PC-3 (cell line): Measurements from ENCODE around the gene ADD1.

Experiments
- EZH2 ChIP-seq: fragments of 300-600 bp; sonication (generic); IDR thresholded peaks from one replicate; pipeline ENCODE4 v1.6.1; 2017; ENCODE audit warnings: antibody characterized with exemption, mild to moderate bottlenecking, low read length; ENCODE audit not compliant: unreplicated experiment
- EZH2phosphoT487 ChIP-seq: fragments of 300-600 bp; sonication (generic); IDR thresholded peaks from 2 replicates; pipeline ENCODE4 v1.6.1; 2018; ENCODE audit warnings: mild to moderate bottlenecking, antibody characterized with exemption, low read length, borderline replicate concordance
- TF ChIP-seq, protein P1 (sequence below): fragments of 300-600 bp; sonication (generic); conservative IDR thresholded peaks from 2 replicates; pipeline ENCODE4 v1.5.1; 2017; ENCODE audit warnings: antibody characterized with exemption, low read depth, mild to moderate bottlenecking, low read length

DNA sequence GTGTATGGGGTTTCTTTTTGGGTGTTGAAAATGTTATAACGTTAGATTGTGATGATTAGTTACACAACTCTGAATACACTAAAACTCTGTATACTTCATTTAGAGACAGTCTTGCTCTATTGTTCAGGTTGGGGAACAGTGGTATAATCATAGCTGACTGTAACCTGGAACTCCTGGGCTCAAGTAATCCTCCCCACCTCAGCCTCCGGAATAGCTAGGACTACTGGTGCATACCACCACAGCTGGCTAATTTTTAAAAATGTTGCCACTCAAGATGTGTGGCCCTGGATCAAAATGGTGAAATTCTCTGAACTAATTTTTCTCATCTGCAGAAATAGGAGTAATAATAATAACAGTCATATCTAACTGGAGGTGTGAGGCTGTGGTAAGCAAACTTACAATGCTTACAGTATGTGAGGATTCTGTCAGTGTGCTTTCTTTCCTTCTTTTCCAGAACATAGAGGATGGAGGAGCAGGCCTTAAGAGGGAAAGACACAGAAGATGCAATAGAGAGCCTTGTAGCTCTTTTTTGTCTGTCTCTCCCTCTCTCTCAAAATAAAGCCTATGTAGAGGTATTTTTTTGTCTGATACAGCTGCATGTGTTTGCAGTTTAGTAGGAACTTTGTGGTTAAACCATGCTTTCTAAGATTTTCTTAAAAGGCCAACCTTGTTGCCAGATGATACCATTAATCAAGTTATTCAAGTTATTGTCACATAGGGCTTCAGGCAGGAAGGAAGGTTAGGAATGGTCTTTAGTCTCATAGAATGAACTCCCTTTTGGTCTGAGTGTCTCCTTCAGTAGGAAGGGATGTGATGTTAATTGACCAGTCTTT, 7.5 kb downstream of the ADD1 start:
- TF ChIP-seq EZH2 (no peak), EZH2phosphoT487 (no peak)
- TF ChIP-seq, protein P1, sequence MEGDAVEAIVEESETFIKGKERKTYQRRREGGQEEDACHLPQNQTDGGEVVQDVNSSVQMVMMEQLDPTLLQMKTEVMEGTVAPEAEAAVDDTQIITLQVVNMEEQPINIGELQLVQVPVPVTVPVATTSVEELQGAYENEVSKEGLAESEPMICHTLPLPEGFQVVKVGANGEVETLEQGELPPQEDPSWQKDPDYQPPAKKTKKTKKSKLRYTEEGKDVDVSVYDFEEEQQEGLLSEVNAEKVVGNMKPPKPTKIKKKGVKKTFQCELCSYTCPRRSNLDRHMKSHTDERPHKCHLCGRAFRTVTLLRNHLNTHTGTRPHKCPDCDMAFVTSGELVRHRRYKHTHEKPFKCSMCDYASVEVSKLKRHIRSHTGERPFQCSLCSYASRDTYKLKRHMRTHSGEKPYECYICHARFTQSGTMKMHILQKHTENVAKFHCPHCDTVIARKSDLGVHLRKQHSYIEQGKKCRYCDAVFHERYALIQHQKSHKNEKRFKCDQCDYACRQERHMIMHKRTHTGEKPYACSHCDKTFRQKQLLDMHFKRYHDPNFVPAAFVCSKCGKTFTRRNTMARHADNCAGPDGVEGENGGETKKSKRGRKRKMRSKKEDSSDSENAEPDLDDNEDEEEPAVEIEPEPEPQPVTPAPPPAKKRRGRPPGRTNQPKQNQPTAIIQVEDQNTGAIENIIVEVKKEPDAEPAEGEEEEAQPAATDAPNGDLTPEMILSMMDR = no peak
